Astrocyte (in vitro differentiated cells and primary cell): ENCODE results near the gene NUDT16L1. TPM values are rescaled to one million over a fixed set of nuclear protein-coding genes. Genes with fewer than 3 reads are reported as not detected.

ENCODE experiments used
- DNase-seq: peaks from one replicate; pipeline ENCODE4 v3.0.0-alpha.2; 2010; ENCODE audit warnings: low read depth
- FAIRE-seq: peaks from 2 replicates; lab custom pipeline; 2011; peaks lifted over from hg19 to GRCh38; lab: Jason Lieb, UNC
- H2AFZ ChIP-seq: 2 replicates; pipeline ENCODE4 v1.6.0; 2012; ENCODE audit warnings: low read depth, low read length, inconsistent platforms
- H3K27ac ChIP-seq: 2 replicates; pipeline ENCODE4 v1.5.1; 2011; ENCODE audit warnings: low read depth, low read length, inconsistent platforms
- H3K27me3 ChIP-seq: 2 replicates; pipeline ENCODE4 v1.6.0; 2011; ENCODE audit warnings: low read length, inconsistent platforms; ENCODE audit not compliant: insufficient read depth
- H3K36me3 ChIP-seq: 2 replicates; pipeline ENCODE4 v1.5.1; 2011; ENCODE audit warnings: low read length, inconsistent platforms; ENCODE audit not compliant: insufficient read depth
- H3K4me1 ChIP-seq: 2 replicates; pipeline ENCODE4 v1.5.1; 2011; ENCODE audit warnings: low read length, inconsistent platforms; ENCODE audit not compliant: insufficient read depth
- H3K4me2 ChIP-seq: 2 replicates; pipeline ENCODE4 v1.6.0; 2012; ENCODE audit warnings: low read length, inconsistent platforms
- H3K4me3 ChIP-seq: 2 replicates; pipeline ENCODE4 v1.5.1; 2011; ENCODE audit warnings: low read depth, mild to moderate bottlenecking, low read length, inconsistent platforms; ENCODE audit not compliant: insufficient read depth
- H3K79me2 ChIP-seq: 2 replicates; pipeline ENCODE4 v1.6.0; 2012; ENCODE audit warnings: mild to moderate bottlenecking, low read length, inconsistent platforms; ENCODE audit not compliant: insufficient read depth
- H3K9ac ChIP-seq: 2 replicates; pipeline ENCODE4 v1.6.0; 2012; ENCODE audit warnings: mild to moderate bottlenecking, low read length, inconsistent platforms
- H3K9me3 ChIP-seq: 2 replicates; pipeline ENCODE4 v1.5.1; 2012; ENCODE audit warnings: low read depth, mild to moderate bottlenecking, low read length, inconsistent platforms; ENCODE audit not compliant: insufficient read depth
- H4K20me1 ChIP-seq: 2 replicates; pipeline ENCODE4 v1.6.0; 2012; ENCODE audit warnings: low read length, inconsistent platforms; ENCODE audit not compliant: insufficient read depth
- H3K27ac Mint-ChIP-seq: one replicate; pipeline ENCODE4 v1.8.0; 2021; ENCODE audit warnings: mild to moderate bottlenecking, mixed read lengths; ENCODE audit not compliant: unreplicated experiment
- H3K27me3 Mint-ChIP-seq: one replicate; pipeline ENCODE4 v1.8.0; 2021; ENCODE audit warnings: low read depth, mixed read lengths; ENCODE audit not compliant: unreplicated experiment
- H3K36me3 Mint-ChIP-seq: one replicate; pipeline ENCODE4 v1.8.0; 2021; ENCODE audit warnings: low read depth, mixed read lengths; ENCODE audit not compliant: unreplicated experiment
- H3K4me1 Mint-ChIP-seq: one replicate; pipeline ENCODE4 v1.8.0; 2021; ENCODE audit warnings: low read depth, mixed read lengths; ENCODE audit not compliant: unreplicated experiment
- H3K4me3 Mint-ChIP-seq: one replicate; pipeline ENCODE4 v1.8.0; 2021; ENCODE audit warnings: mild to moderate bottlenecking, moderate library complexity, mixed read lengths; ENCODE audit not compliant: unreplicated experiment
- H3K9me3 Mint-ChIP-seq: one replicate; pipeline ENCODE4 v1.8.0; 2021; ENCODE audit warnings: mild to moderate bottlenecking, mixed read lengths; ENCODE audit not compliant: unreplicated experiment
- EZH2 ChIP-seq: IDR thresholded peaks from 2 replicates; pipeline ENCODE4 v1.6.1; 2012; ENCODE audit warnings: mild to moderate bottlenecking, low read length, inconsistent platforms; ENCODE audit not compliant: insufficient read depth
- total RNA-seq: library from RNA; stranded (reverse); gene quantifications from 2 replicates; pipeline ENCODE4 v1.2.1, GENCODE V29; 2021
- TF ChIP-seq, protein P1 (sequence below): IDR thresholded peaks from 2 replicates; pipeline ENCODE4 v1.5.1; 2011; ENCODE audit warnings: low read depth, mild to moderate bottlenecking, inconsistent platforms, low read length, moderate library complexity; ENCODE audit not compliant: insufficient read depth

The NUDT16L1 gene
- total RNA-seq, 1 donor from 2014 or later, result 42.2 TPM

GRCh38 chr16:4668313-4668960, 24.9 kb upstream of the NUDT16L1 start:
- Histone ChIP-seq H3K27ac (no peak overlapping the region), H3K4me1 (peaks cover 8% of the 10 kb centered on the region), H3K4me3 (no peak overlapping the region), H3K4me2 (no peak overlapping the region), H3K36me3 (peaks cover 21% of the 10 kb centered on the region), H3K27me3 (no peaks in the 10 kb centered on the region), H3K9me3 (no peaks in the 10 kb centered on the region), H4K20me1 (peaks cover 56% of the 10 kb centered on the region), H2AFZ (no peak overlapping the region), H3K79me2 (peaks cover 14% of the 10 kb centered on the region), H3K9ac (no peak overlapping the region)
- TF ChIP-seq, protein P1, sequence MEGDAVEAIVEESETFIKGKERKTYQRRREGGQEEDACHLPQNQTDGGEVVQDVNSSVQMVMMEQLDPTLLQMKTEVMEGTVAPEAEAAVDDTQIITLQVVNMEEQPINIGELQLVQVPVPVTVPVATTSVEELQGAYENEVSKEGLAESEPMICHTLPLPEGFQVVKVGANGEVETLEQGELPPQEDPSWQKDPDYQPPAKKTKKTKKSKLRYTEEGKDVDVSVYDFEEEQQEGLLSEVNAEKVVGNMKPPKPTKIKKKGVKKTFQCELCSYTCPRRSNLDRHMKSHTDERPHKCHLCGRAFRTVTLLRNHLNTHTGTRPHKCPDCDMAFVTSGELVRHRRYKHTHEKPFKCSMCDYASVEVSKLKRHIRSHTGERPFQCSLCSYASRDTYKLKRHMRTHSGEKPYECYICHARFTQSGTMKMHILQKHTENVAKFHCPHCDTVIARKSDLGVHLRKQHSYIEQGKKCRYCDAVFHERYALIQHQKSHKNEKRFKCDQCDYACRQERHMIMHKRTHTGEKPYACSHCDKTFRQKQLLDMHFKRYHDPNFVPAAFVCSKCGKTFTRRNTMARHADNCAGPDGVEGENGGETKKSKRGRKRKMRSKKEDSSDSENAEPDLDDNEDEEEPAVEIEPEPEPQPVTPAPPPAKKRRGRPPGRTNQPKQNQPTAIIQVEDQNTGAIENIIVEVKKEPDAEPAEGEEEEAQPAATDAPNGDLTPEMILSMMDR, result no peak
- TF ChIP-seq EZH2, result no peak
- H3K36me3 Mint-ChIP-seq, result peaks cover 14% of the 10 kb centered on the region
- H3K4me3 Mint-ChIP-seq, result no peak overlapping the region
- FAIRE-seq, result no peak
- H3K9me3 Mint-ChIP-seq, result no peaks in the 10 kb centered on the region
- no peaks in the 10 kb centered on the region for H3K27me3 Mint-ChIP-seq
- H3K4me1 Mint-ChIP-seq, result peaks cover 12% of the 10 kb centered on the region
- no peak for DNase-seq
- H3K27ac Mint-ChIP-seq, result no peak overlapping the region

DNA sequence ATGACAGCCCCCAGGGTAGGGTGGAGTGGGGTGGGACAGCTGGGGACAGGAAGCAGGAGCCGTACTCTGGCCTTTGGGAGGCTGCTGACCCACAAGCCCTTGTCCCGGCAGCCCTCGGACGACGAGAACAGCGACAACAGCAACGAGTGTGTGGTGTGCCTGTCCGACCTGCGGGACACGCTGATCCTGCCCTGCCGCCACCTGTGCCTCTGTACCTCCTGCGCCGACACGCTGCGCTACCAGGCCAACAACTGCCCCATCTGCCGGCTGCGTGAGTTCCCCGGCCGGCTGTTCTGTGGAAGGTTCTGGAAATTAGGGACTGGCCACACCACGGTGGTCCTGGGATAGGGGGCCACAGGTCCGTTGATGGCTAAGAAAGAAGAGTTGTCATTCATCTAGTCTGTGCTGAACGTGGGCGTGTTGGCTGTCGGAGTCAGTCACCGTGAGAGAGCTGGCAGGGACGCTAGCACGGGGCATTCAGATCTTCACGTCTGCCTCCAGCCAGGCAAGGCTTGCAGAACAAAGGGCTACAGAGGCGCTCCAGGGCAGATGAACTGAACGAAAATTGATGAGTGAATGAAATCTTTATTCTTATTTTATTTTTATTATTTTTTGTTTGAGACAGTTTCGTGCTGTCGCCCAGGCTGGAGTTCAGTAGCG, 19.8 kb upstream of the NUDT16L1 start:
- Histone ChIP-seq H3K9me3 (no peaks in the 10 kb centered on the region), H3K36me3 (peaks cover 4% of the 10 kb centered on the region), H3K27ac (no peak overlapping the region), H3K4me3 (no peak overlapping the region), H3K9ac (no peak overlapping the region), H3K4me1 (peaks cover 4% of the 10 kb centered on the region), H3K27me3 (no peaks in the 10 kb centered on the region), H2AFZ (no peak overlapping the region), H4K20me1 (peaks cover 47% of the 10 kb centered on the region), H3K4me2 (no peak overlapping the region), H3K79me2 (peaks cover 3% of the 10 kb centered on the region)
- DNase-seq (no peak), FAIRE-seq (no peak)
- Mint-ChIP-seq H3K9me3 (no peaks in the 10 kb centered on the region), H3K36me3 (peaks cover 9% of the 10 kb centered on the region), H3K27me3 (no peaks in the 10 kb centered on the region), H3K4me1 (peaks cover 12% of the 10 kb centered on the region), H3K27ac (no peak overlapping the region), H3K4me3 (no peak overlapping the region)
- TF ChIP-seq, protein P1, result no peak
- no peak for TF ChIP-seq EZH2
